Naive thymus-derived CD8-positive, alpha-beta T cell (primary cell): Measurements from ENCODE around the gene PTPRS. TPM values are rescaled to one million over a fixed set of nuclear protein-coding genes. Genes with fewer than 3 reads are reported as not detected.
A peak's percentile ranks its signal among the peaks of the same experiment; 100 is the strongest.

Source experiments
- ATAC-seq, 2 donors: fragments of 150-1000 bp; cut with Tn5 transposase in 1 of 2; sonication (Bioruptor Pico), chemical (Tn5 transposase) in 1 of 2; 1 replicate in 1 of 2; 2 replicates in 1 of 2; pipeline ENCODE4 v1.10.0; 2021; ENCODE audit warnings: mild to moderate bottlenecking in 2 of 2, moderate library complexity in 2 of 2
- POLR2A ChIA-PET: fragments of 350-600 bp; sonication (Branson Sonifier 250); formaldehyde crosslinking; loops from one replicate; lab custom pipeline; 2021; ENCODE audit warnings: antibody characterized with exemption; lab: Charles Lee
- DNase-seq, 10 donors: peaks; one replicate each; pipeline versions ENCODE4 v3.0.0 to v3.0.0-alpha.2; 2020 to 2022
- H3K27ac Mint-ChIP-seq, 10 donors: one replicate each; pipeline ENCODE4 v1.8.0; 2020 to 2022; ENCODE audit warnings: mild to moderate bottlenecking in 10 of 10, mixed read lengths in 10 of 10, moderate library complexity in 4 of 10, inconsistent platforms in 1 of 10
- H3K27me3 Mint-ChIP-seq, 5 donors: one replicate each; pipeline ENCODE4 v1.8.0; 2021 to 2022; ENCODE audit warnings: mixed read lengths in 5 of 5
- H3K36me3 Mint-ChIP-seq, 3 donors: one replicate each; pipeline ENCODE4 v1.8.0; 2020 to 2022; ENCODE audit warnings: mixed read lengths in 3 of 3, mild to moderate bottlenecking in 2 of 3, inconsistent platforms in 1 of 3
- H3K4me1 Mint-ChIP-seq, 4 donors: one replicate each; pipeline ENCODE4 v1.8.0; 2021 to 2022; ENCODE audit warnings: mixed read lengths in 4 of 4
- H3K4me3 Mint-ChIP-seq, 10 donors: one replicate each; pipeline ENCODE4 v1.8.0; 2020 to 2022; ENCODE audit warnings: mild to moderate bottlenecking in 10 of 10, mixed read lengths in 10 of 10, moderate library complexity in 6 of 10, inconsistent platforms in 1 of 10
- H3K9me3 Mint-ChIP-seq, 9 donors: one replicate each; pipeline ENCODE4 v1.8.0; 2020 to 2022; ENCODE audit warnings: mixed read lengths in 9 of 9, mild to moderate bottlenecking in 3 of 9, inconsistent platforms in 1 of 9, moderate library complexity in 1 of 9
- polyA plus RNA-seq, 3 donors: library from polyadenylated mRNA; unstranded; fragments of 300-500 nt; fragmentation: Illumina TruSeq; gene quantifications; one replicate each; pipeline ENCODE4 v1.2.3, GENCODE V29; 2021
- total RNA-seq, 8 experiments: library from RNA in 2 of 8; stranded (reverse) in 2 of 8; gene quantifications; one replicate each; pipeline ENCODE4 v1.2.3 and lab custom pipeline; 2021 to 2026

The PTPRS gene
- total and polyA plus RNA-seq, 5 experiments from 2014 or later: 0.10 to 11.6 (median 1.5) TPM

GRCh38 chr19:5297272-5297669 lies 43.3 kb downstream of the PTPRS start:
- DNase-seq (no peak), ATAC-seq (no peak)
- Mint-ChIP-seq H3K36me3 (no peaks in the 10 kb centered on the region), H3K27me3 (peaks cover 0 to 15% (median 3%) of the 10 kb centered on the region in 5 donors), H3K4me1 (peaks cover 4 to 20% (median 7%) of the 10 kb centered on the region in 4 donors), H3K27ac (no peak overlapping the region), H3K9me3 (peaks cover 0 to 5% (median 0%) of the 10 kb centered on the region in 9 donors), H3K4me3 (no peak overlapping the region)
- POLR2A ChIA-PET: no interaction called here

DNA sequence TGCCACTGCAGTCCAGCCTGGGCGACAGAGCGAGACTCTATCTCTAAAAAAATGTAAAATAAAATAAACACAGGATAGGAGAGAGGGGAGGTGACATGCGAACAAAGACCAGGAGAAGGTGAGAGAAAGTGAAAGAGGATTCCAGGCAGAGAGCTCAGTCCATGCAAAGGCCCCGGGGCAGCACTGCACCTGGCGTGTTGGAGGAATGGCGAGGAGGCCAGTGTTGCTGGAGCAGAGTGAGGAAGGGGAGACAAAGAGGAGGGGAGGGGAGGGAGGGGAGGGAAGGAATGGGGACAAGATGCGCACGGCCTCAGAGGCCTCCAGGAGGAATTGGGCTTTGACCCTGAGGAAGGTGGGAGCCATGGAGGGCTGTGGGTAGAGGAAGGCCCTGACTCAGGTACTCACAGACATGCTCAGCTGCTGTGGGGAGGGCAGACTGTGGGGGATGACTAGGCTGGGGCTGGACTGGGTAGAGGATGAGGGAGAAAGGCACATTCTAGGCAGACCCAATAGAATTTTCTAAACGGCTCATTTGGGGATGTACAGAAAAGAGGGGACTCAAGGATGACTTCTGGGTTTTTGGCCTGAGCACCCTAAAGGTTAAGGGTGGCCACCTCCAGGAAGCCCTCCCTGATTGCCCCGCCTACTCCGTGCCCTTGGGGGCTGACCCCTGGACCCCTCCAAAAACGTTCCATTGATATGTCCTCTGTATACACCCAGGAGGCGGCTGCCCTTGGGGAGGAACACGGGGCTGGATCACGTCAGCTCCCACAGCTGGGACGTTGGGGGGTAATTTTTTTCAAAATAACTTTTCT lies 43.9 kb downstream of the PTPRS start:
- Mint-ChIP-seq H3K27me3 (peaks cover 0 to 15% (median 8%) of the 10 kb centered on the region in 5 donors), H3K27ac (peak overlapping the region in 1 of 10 donors; percentile 22), H3K4me3 (peak overlapping the region in 1 of 10 donors; percentile 20), H3K36me3 (no peaks in the 10 kb centered on the region), H3K9me3 (peaks cover 0 to 5% (median 0%) of the 10 kb centered on the region in 9 donors), H3K4me1 (peaks cover 9 to 26% (median 13%) of the 10 kb centered on the region in 4 donors)
- POLR2A ChIA-PET: no interaction called here
- ATAC-seq: no peak
- DNase-seq: no peak

DNA sequence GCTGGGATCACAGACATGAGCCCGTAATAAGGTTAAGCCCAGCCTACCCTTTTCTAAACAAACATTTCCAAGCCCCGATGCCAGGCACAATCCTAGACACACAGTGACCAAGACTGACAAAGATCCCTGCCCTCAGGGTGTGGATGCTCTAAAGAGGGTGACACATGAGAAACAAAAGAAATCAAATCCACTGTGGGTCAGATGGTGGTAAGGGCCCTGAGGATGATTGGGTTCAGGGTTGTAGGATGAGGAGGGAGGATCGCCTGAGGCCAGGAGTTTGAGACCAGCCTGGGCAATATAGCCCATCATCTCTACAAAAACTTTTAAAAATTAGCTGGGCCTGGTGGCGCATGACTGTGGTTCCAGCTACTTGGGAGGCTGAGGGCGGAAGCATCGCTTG lies 44.6 kb downstream of the PTPRS start:
- DNase-seq (no peak), ATAC-seq (no peak)
- Mint-ChIP-seq H3K4me1 (peaks cover 12 to 28% (median 16%) of the 10 kb centered on the region in 4 donors), H3K27ac (peak overlapping the region in 1 of 10 donors; percentile 45), H3K4me3 (peak overlapping the region in 2 of 10 donors; percentile 0 to 10), H3K9me3 (peaks cover 0 to 5% (median 0%) of the 10 kb centered on the region in 9 donors), H3K27me3 (peaks cover 0 to 15% (median 9%) of the 10 kb centered on the region in 5 donors), H3K36me3 (no peaks in the 10 kb centered on the region)
- POLR2A ChIA-PET: no interaction called here

GRCh38 chr19:5294403-5295160 lies 46.0 kb downstream of the PTPRS start:
- Mint-ChIP-seq H3K36me3 (no peaks in the 10 kb centered on the region), H3K4me1 (peaks cover 12 to 31% (median 16%) of the 10 kb centered on the region in 4 donors), H3K9me3 (peaks cover 0 to 5% (median 0%) of the 10 kb centered on the region in 9 donors), H3K27me3 (peaks cover 0 to 13% (median 9%) of the 10 kb centered on the region in 5 donors), H3K4me3 (peak overlapping the region; percentile 40 to 89 (median 69)), H3K27ac (peak overlapping the region in 5 of 10 donors; percentile 9 to 51 (median 41))
- no peak for ATAC-seq
- DNase-seq: no peak
- POLR2A ChIA-PET: no interaction called here

DNA sequence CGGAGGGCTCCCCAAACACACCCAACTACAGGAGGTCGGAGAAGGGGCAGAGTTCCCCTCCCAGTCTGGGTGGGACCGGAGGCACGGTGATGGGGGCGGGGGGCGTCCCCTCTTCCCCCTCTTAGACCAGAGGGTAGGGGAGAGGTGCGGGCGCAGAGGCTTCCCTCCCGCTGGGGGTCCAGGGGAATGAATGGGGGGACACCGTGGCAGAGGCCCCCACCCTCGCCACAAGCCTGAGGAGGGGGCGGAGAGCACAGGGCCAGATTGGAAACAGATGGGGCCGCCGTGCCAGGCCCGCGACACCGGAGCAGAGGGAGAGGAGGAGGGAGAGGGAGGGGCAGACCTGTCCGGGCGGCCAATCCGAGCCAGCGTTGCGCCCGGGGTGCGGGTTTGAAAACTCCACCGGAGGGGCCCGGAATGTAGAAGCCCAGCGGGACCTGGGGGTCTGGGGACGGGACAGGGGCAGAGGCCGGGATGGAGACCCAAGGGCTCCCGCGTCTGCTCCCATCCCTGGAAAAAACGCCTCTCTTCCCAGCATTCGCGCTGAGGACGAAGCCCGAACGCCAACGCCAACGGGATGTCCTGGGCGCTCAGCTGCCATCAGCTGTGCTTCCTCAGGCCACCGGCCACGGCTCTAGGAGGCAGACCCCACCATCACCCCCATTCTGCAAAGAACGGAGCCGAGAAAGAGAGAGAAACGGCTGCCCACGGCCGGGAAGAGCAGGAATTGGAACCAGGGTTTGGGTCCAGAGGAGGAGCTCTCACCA lies 46.8 kb downstream of the PTPRS start:
- peak in 3 of 10 donors; percentile 12 to 17 (median 16) for DNase-seq
- Mint-ChIP-seq H3K36me3 (no peaks in the 10 kb centered on the region), H3K9me3 (peaks cover 0 to 3% (median 0%) of the 10 kb centered on the region in 9 donors), H3K27me3 (peaks cover 0 to 9% (median 6%) of the 10 kb centered on the region in 5 donors), H3K4me3 (peak overlapping the region; percentile 65 to 89 (median 80)), H3K27ac (peak overlapping the region in 7 of 10 donors; percentile 22 to 80 (median 41)), H3K4me1 (peaks cover 10 to 34% (median 17%) of the 10 kb centered on the region in 4 donors)
- ATAC-seq: peak; percentile 35 to 42
- POLR2A ChIA-PET: interaction anchor here (0.6 kb wide), 1 partner anchor 421 kb away, joined by 6 read pairs; no protein-coding TSS in a partner anchor

DNA sequence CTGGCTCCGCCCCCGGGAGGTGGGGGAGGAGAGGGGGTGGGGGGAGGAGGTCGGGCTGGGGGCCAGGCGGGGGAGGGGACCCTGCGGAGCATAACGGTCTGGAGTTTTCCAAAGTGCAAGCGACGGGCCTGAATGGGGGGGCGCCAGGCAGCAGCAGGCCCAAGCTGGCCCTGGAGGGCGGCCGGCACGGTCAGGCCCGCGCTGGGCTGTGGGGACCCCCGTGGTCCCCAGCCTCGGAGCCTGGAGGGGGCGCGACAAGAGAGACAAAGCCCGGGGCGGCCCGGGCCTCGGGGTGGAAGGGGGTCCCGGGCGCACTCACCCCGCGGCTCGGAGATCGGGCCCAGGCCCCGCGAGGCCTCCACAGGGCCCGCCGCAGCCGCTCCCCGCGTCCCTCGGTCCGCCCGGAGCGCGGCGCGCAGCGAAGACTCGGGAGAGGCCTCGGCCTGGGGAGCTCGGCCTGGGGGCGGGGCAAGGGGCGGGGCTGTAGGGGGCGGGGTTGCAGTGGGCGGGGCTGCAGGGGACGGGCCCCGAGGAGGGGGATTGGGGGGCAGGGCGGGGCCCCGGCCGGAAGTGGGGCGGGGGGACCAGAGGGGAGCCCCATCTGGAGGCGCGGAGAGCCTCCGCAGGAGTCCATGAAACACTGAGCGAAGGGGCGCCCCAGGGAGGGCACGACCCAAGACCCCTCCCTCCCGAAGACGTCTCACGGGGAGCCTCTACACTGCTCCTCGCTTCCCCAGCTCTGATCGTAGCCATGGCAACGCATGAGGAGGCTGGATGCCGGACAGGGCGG lies 47.6 kb downstream of the PTPRS start:
- Mint-ChIP-seq H3K27ac (peak overlapping the region in 7 of 10 donors; percentile 22 to 80 (median 41)), H3K9me3 (peaks cover 0 to 3% (median 0%) of the 10 kb centered on the region in 9 donors), H3K27me3 (peaks cover 0 to 11% (median 0%) of the 10 kb centered on the region in 5 donors), H3K36me3 (no peaks in the 10 kb centered on the region), H3K4me3 (peak overlapping the region; percentile 65 to 91 (median 80)), H3K4me1 (peaks cover 10 to 34% (median 17%) of the 10 kb centered on the region in 4 donors)
- peak; percentile 33 to 83 (median 59) for DNase-seq
- POLR2A ChIA-PET: interaction anchor here (0.6 kb wide), 1 partner anchor 422 kb away, joined by 6 read pairs; no protein-coding TSS in a partner anchor
- peak; percentile 76 to 80 for ATAC-seq

- POLR2A ChIA-PET: no interaction called here
- H3K4me1 Mint-ChIP-seq: peaks cover 12 to 34% (median 17%) of the 10 kb centered on the region in 4 donors
- peaks cover 0 to 13% (median 2%) of the 10 kb centered on the region in 5 donors for H3K27me3 Mint-ChIP-seq
- peaks cover 0 to 2% (median 0%) of the 10 kb centered on the region in 9 donors for H3K9me3 Mint-ChIP-seq
- H3K27ac Mint-ChIP-seq: peak overlapping the region in 5 of 10 donors; percentile 9 to 79 (median 17)
- H3K36me3 Mint-ChIP-seq: no peaks in the 10 kb centered on the region
- DNase-seq (peak in 7 of 10 donors; percentile 19 to 43 (median 36)), ATAC-seq (peak; percentile 33 to 44)
- H3K4me3 Mint-ChIP-seq: peak overlapping the region; percentile 67 to 91 (median 78)
Observed at GRCh38 chr19:5292453-5292821, 48.2 kb downstream of the PTPRS start.

- peaks cover 0 to 16% (median 2%) of the 10 kb centered on the region in 5 donors for H3K27me3 Mint-ChIP-seq
- peaks cover 0 to 3% (median 0%) of the 10 kb centered on the region in 3 donors for H3K36me3 Mint-ChIP-seq
- POLR2A ChIA-PET: no interaction called here
- DNase-seq (no peak), ATAC-seq (no peak)
- H3K4me3 Mint-ChIP-seq: peak overlapping the region; percentile 67 to 91 (median 78)
- H3K9me3 Mint-ChIP-seq: peaks cover 0 to 2% (median 0%) of the 10 kb centered on the region in 9 donors
- H3K4me1 Mint-ChIP-seq: peaks cover 12 to 40% (median 21%) of the 10 kb centered on the region in 4 donors
- peak overlapping the region in 4 of 10 donors; percentile 14 to 77 (median 25) for H3K27ac Mint-ChIP-seq
Observed at GRCh38 chr19:5291588-5292193, 48.9 kb downstream of the PTPRS start.
